ENCODE results near the gene NOTUM.
A peak's percentile ranks its signal among the peaks of the same experiment; 100 is the strongest.

The NOTUM gene

DNA sequence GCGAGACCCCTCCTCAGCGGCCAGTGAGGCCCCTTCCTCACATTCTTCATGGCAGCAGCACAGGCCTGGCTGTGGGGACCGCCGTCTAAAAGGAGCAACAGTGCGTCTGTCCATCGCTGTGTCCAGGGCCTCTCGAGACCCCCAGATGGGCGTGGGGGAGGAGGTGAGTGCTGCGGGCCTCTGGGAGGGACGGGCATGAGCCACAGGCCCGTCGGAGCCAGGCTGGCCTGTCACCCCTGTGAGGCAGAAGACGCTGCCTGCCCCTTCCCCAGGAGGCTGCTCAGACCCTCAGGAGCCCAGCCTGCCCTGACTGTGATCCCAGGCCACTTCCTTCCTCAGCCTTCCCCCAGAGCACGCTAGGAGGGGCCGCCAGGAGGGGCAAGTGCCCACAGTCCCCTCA is 21.8 kb downstream of the NOTUM start:
- DNase-seq (ENCODE audit: low read depth in 2 of 2): no peak

DNA sequence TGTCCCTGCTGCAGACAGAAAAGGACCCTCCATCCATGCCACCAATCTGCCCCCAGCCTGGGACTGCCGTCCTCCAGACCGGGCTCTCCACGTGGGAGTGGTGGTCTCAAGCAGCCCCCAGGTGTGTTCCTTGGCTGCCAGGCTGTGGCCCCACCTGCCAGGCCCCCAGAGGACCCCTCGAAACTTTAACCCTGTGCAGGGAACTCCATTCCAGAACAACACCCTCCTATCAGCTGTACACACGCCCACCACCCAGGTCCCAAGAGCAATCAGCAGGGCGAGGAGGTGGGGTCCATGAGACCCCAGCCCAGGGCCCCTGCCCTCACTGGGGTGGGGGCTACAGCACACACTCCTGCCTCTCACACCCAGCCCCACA is 25.3 kb downstream of the NOTUM start:
- DNase-seq (ENCODE audit: low read depth in 2 of 2): no peak

DNA sequence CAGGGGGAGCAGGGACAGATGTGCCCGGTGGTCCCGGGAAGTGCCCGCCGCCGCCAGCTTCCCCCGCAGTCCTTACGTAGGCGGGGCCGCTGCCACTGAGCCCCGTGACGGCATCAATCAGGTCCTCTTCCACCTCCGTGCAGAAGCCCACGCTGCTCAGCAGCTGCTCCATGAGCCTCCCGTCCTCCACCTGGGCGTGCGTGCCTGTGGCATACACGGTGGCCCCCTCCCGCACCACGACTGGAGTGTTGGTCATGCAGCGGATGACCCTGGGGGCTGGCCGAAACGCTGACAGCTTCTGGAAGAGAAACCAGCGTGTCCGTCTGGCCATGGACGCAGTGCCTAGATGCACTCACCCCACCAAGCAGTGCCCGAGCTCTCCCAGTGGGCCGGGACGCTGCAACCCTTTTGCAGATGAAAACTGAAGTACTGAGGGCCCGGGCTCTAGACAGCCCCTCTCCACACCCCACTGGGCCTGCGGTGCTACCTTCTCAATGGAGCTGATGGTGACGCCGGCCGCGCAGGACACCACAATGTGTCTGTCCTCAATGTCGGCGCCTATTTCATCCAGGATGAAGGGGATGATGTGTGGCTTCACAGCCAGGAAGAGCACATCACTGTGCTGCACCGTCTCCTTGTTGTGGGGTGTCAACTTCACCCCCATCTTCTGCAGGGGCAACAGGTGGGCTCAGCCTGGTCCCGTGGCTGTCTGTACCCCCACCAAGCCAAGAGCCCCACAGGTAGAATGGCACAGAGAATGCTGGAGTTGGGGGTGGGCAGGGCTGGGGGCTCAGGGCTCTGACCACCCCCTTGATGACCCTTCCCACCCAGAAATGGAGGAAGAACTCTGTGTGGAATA is 25.9 kb downstream of the NOTUM start:
- no peak for DNase-seq (ENCODE audit: low read depth in 2 of 2)

DNA sequence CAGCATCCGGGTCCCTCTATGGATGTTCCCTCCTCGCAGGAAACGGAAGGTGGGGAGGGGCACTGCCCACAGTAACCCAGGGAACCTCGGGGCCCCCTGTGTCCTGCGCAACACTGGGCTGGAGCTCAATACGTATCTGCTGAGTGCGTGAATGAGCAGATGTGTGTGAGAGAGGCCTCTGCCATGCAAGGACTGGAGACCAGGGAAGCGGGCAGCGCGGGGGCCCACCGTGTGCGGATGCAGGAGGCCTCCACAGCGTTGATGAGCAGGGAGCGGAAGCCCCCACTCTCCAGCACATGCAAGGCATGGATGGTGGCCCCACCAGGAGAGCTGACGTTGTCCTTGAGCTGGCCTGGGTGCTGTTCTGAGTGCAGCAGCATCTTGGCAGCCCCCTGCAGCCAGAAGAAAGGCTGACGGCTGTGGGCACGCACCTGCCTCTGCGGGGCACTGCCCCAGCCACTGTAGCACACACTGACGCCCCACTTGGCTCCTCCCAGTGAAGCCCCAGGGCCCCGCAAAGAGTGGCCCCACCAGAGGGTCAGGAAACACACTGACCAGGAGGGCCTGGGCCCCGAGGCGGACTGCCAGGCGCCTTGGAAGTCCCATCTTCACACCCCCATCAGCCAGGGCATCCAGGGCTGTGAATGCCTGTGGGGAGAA is 26.8 kb downstream of the NOTUM start:
- DNase-seq (ENCODE audit: low read depth in 2 of 2): no peak

DNA sequence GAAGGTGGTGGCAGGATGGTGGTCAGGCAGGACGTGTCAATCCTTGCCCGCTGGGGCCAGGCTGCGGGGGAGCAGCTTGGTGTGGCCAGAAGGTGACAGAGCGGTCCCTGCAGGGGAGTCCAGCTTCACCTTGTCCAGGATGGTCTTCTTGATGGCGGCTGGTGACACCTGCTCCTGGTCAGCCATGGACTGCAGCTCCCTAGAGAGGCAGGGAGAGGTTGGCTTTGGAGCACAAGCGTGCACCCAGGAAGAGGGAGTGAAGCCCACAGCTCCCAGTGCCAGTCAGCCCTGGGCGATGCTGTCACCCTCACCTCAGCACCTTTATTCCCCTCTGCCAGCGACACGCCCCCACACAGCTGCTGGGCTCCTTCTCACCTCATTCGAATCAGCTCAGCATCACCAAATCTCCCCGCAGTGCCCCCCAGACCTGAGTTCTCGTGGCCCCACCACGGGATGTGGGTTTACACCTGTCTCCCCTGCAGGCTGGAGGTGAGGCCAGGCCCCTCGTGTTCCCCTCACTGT is 27.7 kb downstream of the NOTUM start:
- DNase-seq (ENCODE audit: low read depth in 2 of 2): no peak

DNA sequence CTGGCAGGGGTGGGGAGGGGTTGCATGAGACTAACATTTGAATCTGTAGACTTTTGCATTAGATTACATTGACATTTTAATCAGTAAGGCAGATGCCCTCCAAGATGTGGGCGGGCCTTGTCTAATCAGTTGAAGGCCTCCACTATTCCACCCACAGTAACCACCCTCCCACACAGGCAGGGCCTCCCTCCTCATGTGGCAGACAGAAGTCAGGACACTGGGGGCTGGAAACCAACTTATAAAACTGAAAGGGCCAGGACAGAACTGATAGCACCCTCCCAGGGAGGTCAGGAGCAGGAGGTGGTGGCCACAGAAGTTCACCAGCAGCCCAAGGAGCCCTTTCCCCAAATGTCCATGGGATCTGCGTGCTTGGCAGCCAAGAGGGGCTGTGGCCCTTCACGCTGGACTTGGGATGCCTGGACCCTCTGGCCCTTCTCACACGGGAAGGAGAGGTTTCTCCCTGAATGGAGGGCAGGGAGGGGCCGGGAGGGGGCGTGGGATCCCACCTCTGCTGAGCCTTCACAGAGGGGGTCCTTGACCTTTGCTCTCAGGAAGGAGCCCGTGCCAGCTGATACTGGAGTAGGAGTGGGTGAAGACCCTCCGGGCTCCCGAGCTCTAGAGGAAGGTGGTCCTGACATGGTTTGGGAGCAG is 28.5 kb downstream of the NOTUM start:
- DNase-seq (ENCODE audit: low read depth in 2 of 2): no peak

DNA sequence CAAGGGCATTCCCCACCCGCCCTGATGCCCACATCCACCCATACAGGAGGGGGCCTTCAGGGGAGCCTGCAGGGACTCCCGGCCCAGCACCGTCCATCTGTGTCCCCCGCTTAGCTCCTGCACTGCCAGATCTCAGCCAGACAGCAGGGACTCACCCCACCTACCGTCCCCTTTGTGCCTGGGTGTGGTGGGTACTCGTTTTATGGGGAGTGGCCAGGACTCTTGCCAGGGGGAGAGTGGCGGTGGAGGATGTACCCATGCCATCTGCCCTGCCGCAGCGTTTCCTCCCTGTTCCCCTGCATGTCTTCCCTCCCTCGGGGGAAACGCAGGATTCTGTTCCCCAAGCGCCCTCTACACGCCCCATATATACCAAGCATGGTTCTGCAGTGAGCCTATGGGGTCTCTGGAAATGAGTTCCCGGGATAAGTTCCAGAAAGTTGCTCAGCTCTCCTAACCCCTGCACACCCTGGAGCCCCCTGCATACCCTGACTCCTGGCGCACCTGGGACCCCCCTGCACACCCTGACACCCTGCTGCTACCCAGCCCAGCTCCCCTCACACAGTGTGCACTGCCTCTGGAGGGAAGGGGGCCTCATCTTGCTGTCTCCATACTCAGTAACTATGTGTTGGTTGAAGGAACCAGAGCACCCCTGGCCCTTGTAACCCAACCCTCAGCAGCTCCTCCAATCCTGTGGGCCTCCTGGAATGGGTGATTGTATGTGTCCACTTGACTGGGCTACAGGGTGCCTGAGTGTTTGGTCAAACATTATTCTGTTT is 29.2 kb downstream of the NOTUM start:
- DNase-seq (ENCODE audit: low read depth in 2 of 2): no peak

DNA sequence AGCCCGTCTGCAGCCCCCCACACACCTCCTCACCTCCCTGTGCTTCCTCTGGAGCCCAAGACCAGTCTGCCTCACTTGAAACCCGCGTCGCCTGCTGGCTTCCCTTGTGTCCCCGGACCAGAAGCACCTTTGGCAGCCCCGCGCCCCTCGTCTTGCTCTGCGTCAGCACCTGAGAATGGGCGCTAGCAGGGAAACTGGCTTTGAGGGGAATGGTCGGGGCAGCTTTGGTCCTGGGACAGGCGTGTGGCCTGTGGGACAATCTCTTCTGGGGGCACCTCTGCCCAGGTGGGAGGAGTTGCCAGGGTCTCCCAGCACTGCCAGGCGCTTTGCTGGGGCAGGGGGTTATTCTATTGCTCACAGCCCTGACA is 29.8 kb downstream of the NOTUM start:
- DNase-seq (ENCODE audit: low read depth in 2 of 2): no peak

DNA sequence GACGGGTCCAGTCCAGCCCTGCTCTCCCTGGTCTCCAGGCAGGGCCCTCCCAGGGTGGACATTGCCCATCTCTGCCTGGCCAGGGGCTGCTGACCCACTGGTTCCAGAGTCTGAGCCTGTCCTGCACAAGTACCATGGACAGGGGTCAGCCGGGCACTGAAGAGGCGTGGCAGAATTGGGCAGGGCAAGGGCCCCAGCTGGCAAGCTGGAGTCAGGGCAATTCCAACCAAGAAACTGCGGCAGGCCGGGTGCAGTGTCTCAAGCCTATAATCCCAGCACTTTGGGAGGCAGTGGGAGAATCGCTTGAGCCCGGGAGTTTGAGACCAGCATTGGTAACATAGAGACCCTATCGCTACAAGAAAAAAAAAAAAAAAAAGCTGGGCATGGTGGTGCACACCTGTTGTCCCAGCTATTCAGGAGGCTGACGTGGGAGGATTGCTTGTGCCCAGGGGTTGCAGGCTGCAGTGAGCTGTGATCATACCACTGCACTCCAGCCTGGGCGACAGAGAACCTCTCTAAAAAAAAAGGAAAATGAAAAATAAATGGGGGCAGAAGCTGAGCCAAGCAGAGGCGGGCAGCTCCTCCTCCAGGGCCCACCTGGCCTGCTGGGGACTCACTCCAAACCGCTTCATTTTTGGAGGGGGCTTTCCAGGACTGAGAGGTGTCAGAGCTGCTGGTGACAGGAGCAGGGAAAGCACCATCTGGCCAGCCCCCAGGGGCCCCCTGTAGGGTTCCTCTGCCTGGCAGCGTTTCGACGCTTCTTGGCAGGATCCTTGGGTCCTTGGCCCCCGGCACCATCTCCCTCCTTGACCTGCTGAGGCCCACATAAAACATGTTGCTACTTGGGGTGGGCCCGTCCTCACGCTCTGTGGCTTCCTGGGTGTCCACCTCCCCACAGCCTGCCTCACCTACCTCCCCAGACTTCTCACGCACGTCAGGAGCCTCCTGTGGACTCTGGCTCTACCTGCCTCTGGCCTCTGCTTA is 30.6 kb downstream of the NOTUM start:
- no peak for DNase-seq (ENCODE audit: low read depth in 2 of 2)

DNA sequence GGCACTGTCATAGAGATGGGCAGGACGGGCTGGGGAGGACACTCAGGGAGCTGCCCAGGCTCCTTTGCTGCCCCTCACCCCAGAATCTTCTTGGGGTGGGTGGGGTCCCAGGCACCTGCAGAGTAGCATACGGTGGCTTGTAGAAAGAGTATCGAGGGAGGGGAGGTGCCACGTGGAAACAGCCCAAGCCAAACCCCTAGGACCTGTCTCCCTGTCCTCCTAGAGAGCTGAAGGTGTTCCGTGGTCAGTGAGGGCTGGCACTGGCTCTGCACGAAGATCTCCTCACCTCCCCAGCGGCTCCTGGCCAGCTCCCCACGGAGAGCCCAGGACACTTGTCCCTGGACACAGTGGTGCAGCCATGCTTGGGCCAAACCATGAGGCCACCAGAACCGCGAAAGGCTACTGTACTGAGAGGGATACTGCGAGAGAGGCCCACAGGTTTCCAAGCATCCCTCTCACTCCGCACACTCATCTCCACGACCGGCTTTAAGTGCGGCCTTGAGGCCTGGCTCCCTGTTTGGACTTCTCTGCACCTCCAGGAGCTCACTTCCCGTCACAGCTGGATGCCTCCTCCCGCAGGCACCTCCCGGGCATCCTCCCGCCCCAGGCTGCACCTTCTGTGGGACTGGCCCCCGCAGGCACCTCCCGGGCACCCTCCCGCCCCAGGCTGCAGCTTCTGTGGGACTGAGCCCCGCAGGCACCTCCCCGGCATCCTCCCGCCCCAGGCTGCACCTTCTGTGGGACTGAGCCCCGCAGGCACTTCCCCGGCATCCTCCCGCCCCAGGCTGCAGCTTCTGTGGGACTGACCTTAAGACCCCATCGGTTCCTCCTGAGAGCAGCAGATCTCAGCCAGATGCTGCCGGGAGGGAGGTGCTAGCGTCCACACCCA is 31.5 kb downstream of the NOTUM start:
- DNase-seq (ENCODE audit: low read depth in 2 of 2): no peak

DNA sequence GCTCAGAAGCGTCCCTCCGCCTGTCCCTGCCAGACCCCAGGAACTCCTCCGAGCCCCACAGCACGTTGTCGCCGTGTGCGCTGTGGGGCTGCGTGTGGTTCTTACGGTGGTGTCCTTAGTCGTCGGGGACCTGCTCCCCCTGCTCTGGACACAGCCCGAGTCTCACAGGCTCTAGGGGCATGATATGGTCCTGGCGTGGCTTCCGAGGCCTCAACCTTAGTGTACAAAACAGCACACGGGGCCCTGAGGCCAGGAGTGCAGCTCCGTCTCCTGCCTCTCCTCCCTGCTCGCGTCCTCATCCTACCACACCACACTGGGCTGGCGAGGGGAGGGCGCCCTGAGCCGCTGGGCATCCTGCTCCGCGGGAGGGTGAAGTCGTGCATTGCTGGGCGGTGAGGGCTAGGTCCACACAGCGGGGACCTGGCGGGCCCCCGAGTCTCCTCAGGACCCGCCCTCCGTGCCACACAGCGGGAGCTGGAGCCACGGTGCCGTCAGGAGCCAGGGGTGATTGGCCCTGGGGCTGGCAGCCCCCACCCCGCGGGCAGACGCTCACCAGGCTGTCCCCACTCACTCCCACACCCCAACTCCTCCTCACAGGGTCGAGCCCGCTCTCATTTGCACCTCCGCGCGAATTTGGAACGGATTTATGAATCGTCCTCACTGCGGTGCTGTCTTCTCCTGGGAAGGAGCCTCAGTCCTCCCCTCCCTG is 32.3 kb downstream of the NOTUM start:
- DNase-seq (ENCODE audit: low read depth in 2 of 2): no peak

DNA sequence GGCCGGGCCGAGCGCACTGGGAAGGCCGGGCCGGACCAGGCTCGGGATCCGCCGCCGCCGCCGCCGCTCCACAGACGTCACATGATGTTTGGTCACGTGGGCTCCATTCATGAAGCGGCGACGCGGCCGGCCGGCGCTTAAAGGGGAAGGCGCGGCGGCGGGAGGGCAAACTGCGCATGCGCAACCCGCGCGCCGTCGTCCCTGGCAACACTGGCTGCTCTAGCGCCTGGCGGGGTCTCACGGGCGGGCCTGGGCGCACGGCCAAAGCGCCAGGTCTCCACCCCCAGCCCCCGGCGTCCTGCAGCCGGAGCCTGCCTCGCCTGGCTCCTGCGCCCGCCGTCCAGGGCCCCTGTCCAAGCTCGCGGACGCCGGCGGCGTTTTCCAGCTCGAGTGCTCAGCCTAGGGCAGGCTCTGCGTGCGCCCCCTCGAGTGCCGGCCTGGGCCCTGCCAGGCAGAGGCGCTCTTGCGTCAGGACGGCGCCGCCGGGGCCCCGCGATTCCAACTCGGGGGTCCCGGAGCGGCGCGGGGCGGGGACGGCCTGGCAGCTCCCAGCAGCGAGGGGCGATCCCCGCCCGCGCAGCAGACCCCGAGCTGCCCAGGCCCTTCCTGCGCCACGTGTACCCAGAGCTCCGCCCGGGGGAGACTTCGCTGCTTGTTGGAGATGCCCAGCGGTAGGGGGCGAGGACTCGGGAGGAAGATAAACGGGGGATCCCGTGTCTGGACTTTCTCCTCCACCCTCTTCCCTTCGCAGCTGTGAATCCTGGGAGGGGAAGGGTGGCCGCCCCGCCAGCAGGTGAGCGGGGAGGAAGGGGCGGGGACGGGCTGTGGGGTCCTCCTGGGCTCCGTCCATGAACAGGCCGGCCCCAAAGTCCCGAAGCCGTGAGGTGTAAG is 33.1 kb downstream of the NOTUM start, which contains the start of gene MAFG:
Gene MAFG (minus strand): TSS at position 83 of the 891 bp plus-strand sequence. CDS start 4,550 bp downstream, outside the sequence.
- peak; percentile 75 to 79 for DNase-seq (ENCODE audit: low read depth in 2 of 2)

DNA sequence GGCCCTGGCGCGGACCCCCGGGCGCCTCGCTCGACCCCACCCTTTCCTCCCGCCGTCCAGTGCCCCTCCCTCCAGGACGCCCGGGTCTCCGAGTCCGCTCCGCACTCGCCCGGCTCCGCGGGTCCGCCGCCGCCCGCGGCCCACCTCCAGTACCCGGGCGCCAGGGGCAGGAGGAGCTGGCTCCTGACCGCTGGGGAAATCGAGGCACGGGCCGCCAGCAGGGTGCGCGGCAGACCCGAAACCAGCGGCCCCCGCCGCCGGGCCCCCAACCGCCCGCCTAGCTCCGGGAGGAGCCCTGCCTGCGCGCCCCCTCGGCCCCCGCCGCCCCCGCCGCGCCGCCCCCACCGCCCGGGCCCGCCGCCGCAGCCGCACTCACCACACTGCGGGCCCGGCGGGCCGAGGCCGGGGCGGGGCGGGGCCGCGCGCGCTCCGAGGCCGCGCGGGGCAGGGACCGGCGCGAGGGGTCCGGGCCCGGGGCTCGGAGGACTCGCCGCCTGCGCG is 33.8 kb downstream of the NOTUM start:
- no peak for DNase-seq (ENCODE audit: low read depth in 2 of 2)

DNA sequence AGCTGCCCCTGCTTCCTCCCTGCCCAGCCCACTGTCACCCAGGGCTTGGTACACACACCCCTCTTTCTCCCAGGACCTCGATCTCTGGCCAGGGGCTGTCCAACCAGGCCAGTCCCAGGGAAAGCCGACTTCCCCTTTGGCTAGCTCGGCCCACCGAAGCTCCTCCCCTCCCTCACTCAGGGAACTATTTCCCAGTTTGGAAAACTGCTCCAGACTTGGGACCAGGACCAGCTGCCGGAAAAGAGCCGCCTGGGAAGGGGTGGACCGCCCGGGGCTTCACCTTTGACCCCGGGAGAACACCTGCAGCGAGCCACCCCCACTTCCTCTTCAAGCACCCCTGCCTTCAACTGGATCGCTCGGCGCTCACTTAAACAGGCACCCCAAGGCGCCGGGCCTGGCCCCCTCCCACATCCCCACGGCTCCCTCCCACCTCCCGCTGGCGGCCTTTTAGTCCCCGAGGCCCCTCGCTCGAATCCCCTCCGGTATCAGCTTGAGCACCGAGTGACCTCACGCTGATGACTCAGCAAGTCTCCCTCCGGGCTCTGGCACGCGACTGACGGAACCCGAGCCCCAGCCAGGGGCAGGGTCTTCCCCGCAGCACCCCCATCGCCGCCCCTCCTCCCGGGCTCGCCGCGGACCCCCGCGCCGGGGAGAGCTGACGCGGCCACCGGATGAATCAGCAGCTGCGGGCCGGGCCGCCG is 34.4 kb downstream of the NOTUM start:
- peak; percentile 46 to 48 for DNase-seq (ENCODE audit: low read depth in 2 of 2)

DNA sequence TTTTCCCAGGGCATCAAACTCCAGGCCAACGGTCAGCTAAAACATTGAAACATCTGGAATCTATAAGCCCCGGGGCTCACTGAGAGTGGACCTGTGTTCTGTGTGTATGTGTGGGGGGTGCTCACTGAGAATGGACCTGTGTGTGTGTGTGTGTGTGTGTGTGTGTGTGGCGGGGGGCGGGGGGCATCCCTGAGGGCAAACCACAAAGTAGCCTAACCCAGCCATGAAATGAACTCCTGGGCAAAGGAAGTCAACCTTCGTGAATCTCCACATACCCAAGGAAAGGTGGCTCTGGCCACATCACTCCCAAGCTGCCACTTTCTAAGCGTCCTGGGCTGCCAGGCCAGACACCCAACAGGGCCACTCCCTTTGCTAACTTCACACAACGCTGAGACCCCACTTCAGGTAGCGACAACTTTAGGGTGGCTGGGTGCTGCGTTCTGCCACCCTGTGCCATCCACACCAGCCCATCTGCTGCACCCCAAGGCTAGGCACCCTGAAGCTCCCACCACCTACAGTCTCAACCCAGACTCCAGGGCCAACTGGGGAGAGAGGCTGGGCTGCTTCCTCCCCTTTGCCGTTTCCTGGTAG is 35.0 kb downstream of the NOTUM start:
- no peak for DNase-seq (ENCODE audit: low read depth in 2 of 2)
